GM23248 (cell line): ENCODE results near the gene PI4KA. TPM values are rescaled to one million over a fixed set of nuclear protein-coding genes. Genes with fewer than 3 reads are reported as not detected.
A peak's percentile ranks its signal among the peaks of the same experiment; 100 is the strongest.

Source experiments
- DNase-seq: peaks from one replicate; pipeline ENCODE4 v3.0.0-alpha.2; 2015
- H2AFZ ChIP-seq: fragments of 200-600 bp; sonication (generic); 2 replicates; pipeline ENCODE4 v1.6.1; 2016; ENCODE audit warnings: antibody characterized with exemption
- H3F3A ChIP-seq: fragments of 200-600 bp; sonication (generic); 2 replicates; pipeline ENCODE4 v1.6.1; 2016; ENCODE audit warnings: mild to moderate bottlenecking, antibody characterized with exemption, mixed run types; ENCODE audit not compliant: insufficient read depth
- H3K27ac ChIP-seq: fragments of 200-600 bp; sonication (generic); 2 replicates; pipeline ENCODE4 v1.5.1; 2016; ENCODE audit warnings: mild to moderate bottlenecking
- H3K27me3 ChIP-seq: fragments of 200-600 bp; sonication (generic); replicated peaks from 2 replicates; pipeline ENCODE4 v1.6.1; 2016; ENCODE audit warnings: mild to moderate bottlenecking; ENCODE audit not compliant: insufficient read depth
- H3K36me3 ChIP-seq: fragments of 200-600 bp; sonication (generic); 2 replicates; pipeline ENCODE4 v1.6.1; 2016; ENCODE audit warnings: low read depth, mild to moderate bottlenecking
- H3K4me1 ChIP-seq: fragments of 200-600 bp; sonication (generic); 2 replicates; pipeline ENCODE4 v1.6.1; 2016; ENCODE audit warnings: mild to moderate bottlenecking; ENCODE audit not compliant: insufficient read depth
- H3K4me2 ChIP-seq: fragments of 200-600 bp; sonication (generic); one replicate; pipeline ENCODE4 v1.6.1; 2016; ENCODE audit warnings: mild to moderate bottlenecking; ENCODE audit not compliant: unreplicated experiment
- H3K4me3 ChIP-seq: fragments of 200-600 bp; sonication (generic); 2 replicates; pipeline ENCODE4 v1.5.1; 2016; ENCODE audit warnings: mild to moderate bottlenecking
- H3K79me2 ChIP-seq: fragments of 200-600 bp; sonication (generic); 2 replicates; pipeline ENCODE4 v1.6.1; 2016; ENCODE audit warnings: mild to moderate bottlenecking; ENCODE audit not compliant: insufficient read depth
- H3K9ac ChIP-seq: fragments of 200-600 bp; sonication (generic); 2 replicates; pipeline ENCODE4 v1.6.1; 2016; ENCODE audit warnings: mild to moderate bottlenecking
- H3K9me2 ChIP-seq: fragments of 200-600 bp; sonication (generic); 2 replicates; pipeline ENCODE4 v1.6.1; 2016; ENCODE audit warnings: mixed run types, mild to moderate bottlenecking, moderate library complexity; ENCODE audit not compliant: insufficient read depth
- H3K9me3 ChIP-seq: fragments of 200-600 bp; sonication (generic); one replicate; pipeline ENCODE4 v1.6.1; 2017; ENCODE audit warnings: low read depth
- H4K20me1 ChIP-seq: fragments of 200-600 bp; sonication (generic); 2 replicates; pipeline ENCODE4 v1.6.0; 2016; ENCODE audit not compliant: insufficient read depth
- EZH2 ChIP-seq: fragments of 200-600 bp; sonication (generic); IDR thresholded peaks from 2 replicates; pipeline ENCODE4 v1.6.1; 2018; ENCODE audit warnings: antibody characterized with exemption, mild to moderate bottlenecking; ENCODE audit not compliant: insufficient read depth, poor library complexity, severe bottlenecking
- EZH2phosphoT487 ChIP-seq: fragments of 200-600 bp; sonication (generic); IDR thresholded peaks from 2 replicates; pipeline ENCODE4 v1.6.1; 2018; ENCODE audit warnings: antibody characterized with exemption, moderate library complexity, mild to moderate bottlenecking, low read depth; ENCODE audit not compliant: insufficient read depth
- WGBS, 2 experiments: methylation state at CpG; one replicate each; pipeline ENCODE4 v1.1.6; 2015 to 2017; ENCODE audit warnings: low lambda C conversion rate in 2 of 2, low coverage in 1 of 2; ENCODE audit errors: missing lambda C conversion rate in 2 of 2; 5-methylcytosine and 5-hydroxymethylcytosine counted together
- in situ Hi-C: fragments of 300-500 bp; cut with MboI; formaldehyde crosslinking; loops from 2 replicates; pipeline ENCODE4 v1.15.0; 2020
- polyA plus RNA-seq: library from polyadenylated mRNA; unstranded; fragments of >200 nt; fragmentation: Nextera tagmentation; extraction: Ambion mirVana; gene quantifications from 2 replicates; pipeline ENCODE4 v1.2.1, GENCODE V29; 2016
- total RNA-seq: library from RNA; depleted of rRNA; stranded (reverse); fragments of >200 nt; shearing (Covaris generic); gene quantifications from 2 replicates; pipeline ENCODE4 v1.2.3, GENCODE V29; 2014

PI4KA gene
- total and polyA plus RNA-seq, 2 experiments from 2014 or later: 31.1 to 34.5 TPM

DNA sequence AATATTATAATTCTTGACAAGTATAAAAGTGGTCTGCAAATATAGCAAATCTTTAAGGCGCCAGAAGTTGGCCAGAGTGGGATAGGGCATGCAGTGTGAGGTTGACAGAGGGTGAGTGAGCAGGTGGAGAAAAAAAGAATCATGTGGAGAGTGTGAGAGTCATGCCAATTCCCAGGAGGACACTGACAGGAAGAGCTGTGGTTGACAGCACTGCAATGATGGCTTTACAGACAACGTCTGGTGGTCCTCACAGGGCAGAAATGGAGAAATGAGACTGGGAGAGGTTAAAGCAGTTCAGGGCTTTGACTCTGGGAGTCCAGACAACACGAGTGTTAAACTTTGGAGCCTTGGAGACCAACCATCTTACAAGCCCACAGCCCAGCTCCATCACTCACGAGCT lies 49.8 kb downstream of the PI4KA start:
- no peaks in the 10 kb centered on the region for H3K27me3 ChIP-seq
- no peak overlapping the region for H3K9ac ChIP-seq
- no peaks in the 10 kb centered on the region for H3K79me2 ChIP-seq
- in situ Hi-C loops: no loop called here
- H3K4me1 ChIP-seq: peaks cover 23% of the 10 kb centered on the region
- no peak for DNase-seq
- TF ChIP-seq EZH2phosphoT487: no peak
- TF ChIP-seq EZH2: no peak
- H4K20me1 ChIP-seq: no peaks in the 10 kb centered on the region
- H3K4me3 ChIP-seq: no peak overlapping the region
- no peak overlapping the region for H3K4me2 ChIP-seq
- 97% methylated on average over 4 of the region's 4 CpGs for WGBS, 2 experiments
- H3K9me3 ChIP-seq: no peaks in the 10 kb centered on the region
- no peak overlapping the region for H2AFZ ChIP-seq
- H3K36me3 ChIP-seq: peaks cover 21% of the 10 kb centered on the region
- H3K9me2 ChIP-seq: no peaks in the 10 kb centered on the region
- H3F3A ChIP-seq: peaks cover 32% of the 10 kb centered on the region
- no peak overlapping the region for H3K27ac ChIP-seq

DNA sequence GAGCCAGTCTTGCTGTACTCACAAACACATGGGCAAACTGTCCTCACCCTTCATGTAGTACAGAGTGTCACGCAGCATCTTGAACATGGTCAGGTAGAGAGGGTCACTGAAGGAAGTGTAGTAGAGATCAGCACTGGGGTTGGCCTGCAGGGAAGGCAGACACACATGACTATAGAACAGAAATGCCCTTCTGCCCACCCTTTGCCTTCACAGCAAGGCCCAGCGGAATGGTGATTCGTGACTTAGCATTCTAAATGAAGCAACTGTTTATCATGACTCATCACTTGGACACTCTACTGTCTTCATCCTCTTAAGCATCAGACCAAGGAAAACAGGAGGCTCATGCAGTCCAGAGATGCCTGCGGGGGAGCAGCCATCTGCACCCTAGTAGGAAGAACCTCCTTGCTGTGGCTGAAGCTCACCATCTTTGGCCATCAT lies 51.3 kb downstream of the PI4KA start:
- Histone ChIP-seq H3K4me2 (peak overlapping the region; percentile 33), H3K36me3 (peaks cover 13% of the 10 kb centered on the region; the same call in 1 of the 2 replicates), H3K27me3 (no peaks in the 10 kb centered on the region), H3K4me1 (peaks cover 23% of the 10 kb centered on the region), H3K79me2 (no peaks in the 10 kb centered on the region), H3K27ac (peak overlapping the region; percentile 79), H3K9me2 (no peaks in the 10 kb centered on the region), H3K4me3 (no peak overlapping the region), H3F3A (peaks cover 32% of the 10 kb centered on the region), H2AFZ (peak overlapping the region; percentile 50; the same call in 1 of the 2 replicates), H3K9me3 (no peaks in the 10 kb centered on the region), H3K9ac (peak overlapping the region; percentile 44; the same call in 1 of the 2 replicates), H4K20me1 (no peaks in the 10 kb centered on the region)
- TF ChIP-seq EZH2 (no peak), EZH2phosphoT487 (no peak)
- peak; percentile 97 for DNase-seq
- 27 to 28% methylated on average over 4 of the region's 4 CpGs for WGBS, 2 experiments
- in situ Hi-C loops: no loop called here

DNA sequence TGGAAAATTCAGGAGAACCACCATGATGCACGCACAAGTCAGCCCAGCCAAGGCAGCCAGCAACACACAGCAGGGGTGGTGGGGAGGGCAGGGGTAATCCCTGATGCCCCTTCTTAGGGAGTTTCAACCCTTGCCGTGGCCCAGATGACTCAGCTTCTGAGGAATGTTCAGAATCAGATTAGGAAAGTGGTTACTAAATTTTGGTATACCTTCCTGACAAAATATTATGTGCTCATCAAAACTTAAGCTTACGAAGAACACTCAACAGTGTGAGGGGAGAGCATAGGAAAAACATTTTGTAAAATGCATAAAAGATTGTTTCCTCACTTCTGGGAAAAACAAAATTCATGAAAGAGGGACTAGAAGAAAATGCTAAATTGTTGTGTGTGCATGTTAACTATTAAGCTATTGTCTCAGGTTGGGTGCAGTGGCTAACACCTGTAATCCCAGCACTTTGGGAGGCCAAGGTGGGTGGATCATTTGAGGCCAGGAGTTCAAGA lies 52.6 kb downstream of the PI4KA start:
- Histone ChIP-seq H3K4me2 (no peak overlapping the region), H3K4me1 (peaks cover 23% of the 10 kb centered on the region), H3K36me3 (peaks cover 19% of the 10 kb centered on the region), H3K9me3 (no peaks in the 10 kb centered on the region), H4K20me1 (no peaks in the 10 kb centered on the region), H3K27me3 (no peaks in the 10 kb centered on the region), H3K27ac (peak overlapping the region; percentile 79), H3K9me2 (no peaks in the 10 kb centered on the region), H2AFZ (no peak overlapping the region), H3K4me3 (no peak overlapping the region), H3K9ac (no peak overlapping the region), H3K79me2 (no peaks in the 10 kb centered on the region), H3F3A (peaks cover 32% of the 10 kb centered on the region)
- 56 to 58% methylated on average over 3 of the region's 3 CpGs for WGBS, 2 experiments
- TF ChIP-seq EZH2 (no peak), EZH2phosphoT487 (no peak)
- in situ Hi-C loops: no loop called here
- peak; percentile 46 for DNase-seq

DNA sequence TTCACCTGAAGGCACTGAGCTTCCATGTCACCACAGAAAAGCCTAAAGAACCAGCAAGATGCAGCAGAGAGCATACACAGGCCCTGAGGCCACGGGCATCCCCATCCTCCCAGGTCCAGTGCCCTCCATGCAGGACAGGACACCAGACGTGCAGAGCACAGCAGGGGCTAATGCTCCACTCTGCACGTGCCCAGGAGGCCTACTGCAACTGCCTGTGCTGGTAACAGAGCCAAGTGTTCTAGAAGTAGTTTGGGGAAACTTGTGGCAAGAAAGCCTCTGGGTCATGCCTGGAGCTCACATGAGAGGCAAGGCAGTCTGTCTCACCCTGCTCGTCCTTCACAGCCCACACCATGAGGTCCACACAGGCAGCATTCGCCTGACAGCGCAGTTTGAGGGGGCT lies 54.0 kb downstream of the PI4KA start:
- H3K79me2 ChIP-seq: no peaks in the 10 kb centered on the region
- H3F3A ChIP-seq: peaks cover 32% of the 10 kb centered on the region
- no peak overlapping the region for H3K4me2 ChIP-seq
- H3K9me3 ChIP-seq: no peaks in the 10 kb centered on the region
- peaks cover 21% of the 10 kb centered on the region for H3K36me3 ChIP-seq
- H3K9me2 ChIP-seq: no peaks in the 10 kb centered on the region
- in situ Hi-C loops: no loop called here
- WGBS, 2 experiments: 97 to 98% methylated on average over 6 of the region's 6 CpGs
- H3K9ac ChIP-seq: no peak overlapping the region
- H4K20me1 ChIP-seq: no peaks in the 10 kb centered on the region
- DNase-seq: no peak
- TF ChIP-seq EZH2phosphoT487 (no peak), EZH2 (no peak)
- H3K4me3 ChIP-seq: no peak overlapping the region
- no peak overlapping the region for H3K27ac ChIP-seq
- peaks cover 23% of the 10 kb centered on the region for H3K4me1 ChIP-seq
- H3K27me3 ChIP-seq: no peaks in the 10 kb centered on the region
- H2AFZ ChIP-seq: no peak overlapping the region
